SK-N-MC (cell line): ENCODE data around the gene ADAM33.

Source experiments
- DNase-seq: peaks from one replicate; pipeline ENCODE4 v3.0.0-alpha.2; 2011; ENCODE audit warnings: low read depth, low spot score
- H3K27ac ChIP-seq: fragments of 200-600 bp; sonication (generic); 2 replicates; pipeline ENCODE4 v1.5.1; 2016; ENCODE audit warnings: mixed run types
- H3K36me3 ChIP-seq: fragments of 200-600 bp; sonication (generic); 2 replicates; pipeline ENCODE4 v1.6.1; 2017; ENCODE audit warnings: antibody characterized with exemption, low read length, mixed read lengths; ENCODE audit not compliant: insufficient read depth
- H3K4me3 ChIP-seq: fragments of 200-600 bp; sonication (generic); 2 replicates; pipeline ENCODE4 v1.5.1; 2016
- H3K9ac ChIP-seq: fragments of 200-600 bp; sonication (generic); 2 replicates; pipeline ENCODE4 v1.8.0; 2017; ENCODE audit warnings: mixed run types, mixed read lengths; ENCODE audit not compliant: insufficient read length
- H3K9me3 ChIP-seq: fragments of 200-600 bp; sonication (generic); 2 replicates; pipeline ENCODE4 v1.6.1; 2017; ENCODE audit warnings: low read depth, mild to moderate bottlenecking, antibody characterized with exemption, low read length, moderate library complexity, mixed read lengths
- EZH2 ChIP-seq: fragments of 200-600 bp; sonication (generic); IDR thresholded peaks from one replicate; pipeline ENCODE4 v1.6.1; 2017; ENCODE audit warnings: antibody characterized with exemption
- FOXP2 ChIP-seq: optimal IDR thresholded peaks from 2 replicates; pipeline ENCODE3; 2011; ENCODE audit warnings: mild to moderate bottlenecking, moderate library complexity; ENCODE audit not compliant: insufficient read depth; ENCODE audit errors: extremely low read length, control extremely low read depth
- POLR2AphosphoS5 ChIP-seq: IDR thresholded peaks from 2 replicates; pipeline ENCODE4 v1.6.1; 2012; ENCODE audit warnings: mild to moderate bottlenecking, low read depth, low read length, borderline replicate concordance

ADAM33 gene

DNA sequence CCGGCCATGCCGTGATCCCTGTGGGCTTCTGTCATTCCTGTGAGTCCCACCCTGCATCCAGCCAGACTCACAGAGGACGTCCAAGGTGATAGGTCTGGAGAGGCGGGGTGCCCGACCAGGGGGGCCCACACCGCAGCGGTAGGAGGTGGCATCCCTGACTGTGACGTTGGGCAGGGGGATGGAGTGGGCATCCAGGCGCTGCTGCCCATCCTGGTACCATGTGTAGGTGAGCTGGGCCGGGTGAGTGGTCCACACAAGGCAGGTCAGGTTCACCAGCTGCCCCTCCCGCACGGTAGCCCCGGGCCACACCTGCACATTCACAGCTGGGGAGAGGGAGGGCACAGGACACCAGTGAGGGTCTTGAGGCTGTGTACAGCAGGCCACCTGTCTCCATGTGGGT, 11.6 kb upstream of the ADAM33 start:
- TF ChIP-seq POLR2AphosphoS5: no peak
- TF ChIP-seq FOXP2: no peak
- TF ChIP-seq EZH2: no peak
- DNase-seq: no peak
- Histone ChIP-seq H3K36me3 (no peaks in the 10 kb centered on the region), H3K9me3 (no peaks in the 10 kb centered on the region), H3K9ac (no peak overlapping the region), H3K27ac (no peak overlapping the region), H3K4me3 (no peak overlapping the region)

DNA sequence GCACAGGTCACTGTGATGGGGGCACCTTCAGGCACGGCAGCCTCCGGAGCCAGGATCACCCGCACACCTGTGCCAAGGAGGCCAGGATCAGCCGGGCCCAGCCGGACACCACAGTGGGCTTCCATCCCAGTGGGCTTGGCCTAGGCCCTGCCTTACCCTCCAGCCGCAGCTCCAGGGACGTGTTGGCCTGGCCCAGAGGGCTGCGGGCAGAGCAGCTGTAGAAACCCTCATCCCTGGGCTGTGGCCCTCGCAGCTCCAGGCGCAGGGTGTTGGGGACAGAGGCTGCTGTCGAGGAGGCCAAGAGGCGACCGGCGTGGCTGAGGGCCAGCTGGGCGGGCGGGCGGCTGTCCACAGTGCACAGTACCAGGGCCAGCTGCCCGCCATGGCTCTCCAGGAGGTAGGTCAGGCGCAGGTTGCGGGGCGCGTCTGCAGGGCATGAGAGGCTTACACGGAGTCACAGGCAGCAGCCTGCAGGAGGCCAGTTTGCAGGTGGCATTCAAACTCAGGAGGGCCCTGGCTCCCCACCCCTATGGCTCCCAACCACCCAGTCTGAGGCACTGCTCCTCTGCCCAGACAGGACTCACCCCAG, 11.0 kb upstream of the ADAM33 start:
- no peaks in the 10 kb centered on the region for H3K36me3 ChIP-seq
- TF ChIP-seq FOXP2 (no peak), EZH2 (no peak), POLR2AphosphoS5 (no peak)
- no peak overlapping the region for H3K9ac ChIP-seq
- no peak overlapping the region for H3K4me3 ChIP-seq
- no peaks in the 10 kb centered on the region for H3K9me3 ChIP-seq
- no peak for DNase-seq
- no peak overlapping the region for H3K27ac ChIP-seq

DNA sequence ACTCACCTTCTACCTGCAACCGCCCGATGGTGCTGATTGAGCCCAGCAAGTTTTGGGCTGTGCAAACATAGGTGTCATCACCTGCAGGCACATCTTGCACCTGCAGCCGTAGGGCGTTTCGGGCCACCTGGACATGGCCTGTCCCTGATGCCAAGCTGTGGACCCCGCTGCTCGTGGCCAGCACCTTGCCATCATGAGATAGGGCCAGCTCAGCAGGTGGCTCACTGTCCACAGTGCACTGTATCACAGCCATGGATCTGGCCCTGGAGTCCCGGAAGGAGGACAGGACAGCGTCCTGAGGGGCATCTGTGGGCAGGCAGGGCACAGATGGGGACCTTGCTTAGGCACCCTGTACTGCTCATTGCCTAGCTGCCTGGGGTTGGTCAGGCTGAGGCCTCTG, 10.1 kb upstream of the ADAM33 start:
- Histone ChIP-seq H3K9ac (no peak overlapping the region), H3K4me3 (no peak overlapping the region), H3K36me3 (no peaks in the 10 kb centered on the region), H3K27ac (no peak overlapping the region), H3K9me3 (no peaks in the 10 kb centered on the region)
- TF ChIP-seq EZH2: no peak
- TF ChIP-seq POLR2AphosphoS5: no peak
- no peak for TF ChIP-seq FOXP2
- DNase-seq: no peak

DNA sequence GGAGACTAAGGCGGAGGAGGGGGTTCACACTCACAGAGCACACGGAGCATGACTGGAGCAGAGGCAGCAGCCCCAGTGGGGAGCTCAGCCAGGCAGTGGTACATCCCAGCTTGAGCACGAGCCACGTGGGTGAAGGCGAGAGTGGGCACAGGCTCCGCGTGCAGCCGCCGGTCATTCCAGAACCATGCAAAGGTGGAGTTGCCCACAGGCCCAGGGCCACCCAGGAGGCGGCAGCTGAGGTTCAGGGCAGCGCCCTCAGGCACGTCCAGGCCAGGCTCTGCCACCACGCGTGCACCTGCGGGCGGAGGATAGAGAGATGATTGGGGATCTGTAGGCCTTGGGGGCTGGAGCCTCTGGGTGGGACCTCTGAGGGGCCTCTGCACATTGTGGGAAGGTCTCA, 9.5 kb upstream of the ADAM33 start:
- Histone ChIP-seq H3K9me3 (no peaks in the 10 kb centered on the region), H3K27ac (no peak overlapping the region), H3K4me3 (no peak overlapping the region), H3K9ac (no peak overlapping the region), H3K36me3 (no peaks in the 10 kb centered on the region)
- TF ChIP-seq EZH2 (no peak), POLR2AphosphoS5 (no peak), FOXP2 (no peak)
- no peak for DNase-seq

DNA sequence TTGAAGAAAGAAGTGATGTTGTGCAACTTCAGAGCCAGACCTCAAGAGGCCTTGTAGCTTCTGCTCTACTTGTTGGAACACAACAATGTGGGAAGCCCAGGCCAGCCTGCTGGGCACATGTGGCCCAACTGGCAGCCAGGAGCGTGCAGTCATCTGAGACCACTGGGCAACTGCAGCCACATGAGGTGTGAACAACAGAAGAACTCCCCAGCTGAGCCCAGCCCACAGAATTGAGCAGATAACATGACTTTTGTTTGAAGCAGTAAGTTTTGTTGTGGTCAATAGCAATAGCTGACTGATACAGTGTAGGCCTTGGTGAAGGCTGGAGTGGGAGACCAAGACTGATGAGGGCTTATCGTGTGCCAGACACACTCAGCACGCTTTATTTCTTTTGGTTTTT, 8.6 kb upstream of the ADAM33 start:
- TF ChIP-seq FOXP2: no peak
- TF ChIP-seq EZH2: no peak
- no peak for TF ChIP-seq POLR2AphosphoS5
- Histone ChIP-seq H3K4me3 (no peak overlapping the region), H3K9ac (no peak overlapping the region), H3K27ac (no peak overlapping the region), H3K9me3 (no peaks in the 10 kb centered on the region), H3K36me3 (no peaks in the 10 kb centered on the region)
- DNase-seq: no peak

DNA sequence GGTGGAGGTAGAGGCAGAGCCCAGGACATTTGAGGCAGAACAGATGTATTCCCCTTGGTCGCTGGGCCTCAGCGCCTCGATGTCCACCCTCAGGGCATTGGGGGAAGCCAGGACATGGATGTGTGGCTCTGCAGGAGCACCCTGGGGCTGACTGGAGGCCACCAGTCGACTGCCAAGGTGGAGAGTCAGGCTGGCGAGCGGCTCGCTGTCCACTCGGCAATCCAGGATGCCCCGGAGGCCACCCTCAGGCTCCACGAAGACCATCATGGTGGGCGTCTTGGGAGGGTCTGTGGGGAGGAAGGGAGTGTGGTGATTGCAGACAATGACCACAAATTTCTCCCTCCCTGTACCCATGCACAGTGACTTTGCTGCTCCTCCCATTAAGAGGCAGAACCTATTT, 8.2 kb upstream of the ADAM33 start:
- TF ChIP-seq FOXP2: no peak
- TF ChIP-seq POLR2AphosphoS5: no peak
- TF ChIP-seq EZH2: no peak
- Histone ChIP-seq H3K27ac (no peak overlapping the region), H3K9ac (no peak overlapping the region), H3K4me3 (no peak overlapping the region), H3K9me3 (no peaks in the 10 kb centered on the region), H3K36me3 (no peaks in the 10 kb centered on the region)
- no peak for DNase-seq

DNA sequence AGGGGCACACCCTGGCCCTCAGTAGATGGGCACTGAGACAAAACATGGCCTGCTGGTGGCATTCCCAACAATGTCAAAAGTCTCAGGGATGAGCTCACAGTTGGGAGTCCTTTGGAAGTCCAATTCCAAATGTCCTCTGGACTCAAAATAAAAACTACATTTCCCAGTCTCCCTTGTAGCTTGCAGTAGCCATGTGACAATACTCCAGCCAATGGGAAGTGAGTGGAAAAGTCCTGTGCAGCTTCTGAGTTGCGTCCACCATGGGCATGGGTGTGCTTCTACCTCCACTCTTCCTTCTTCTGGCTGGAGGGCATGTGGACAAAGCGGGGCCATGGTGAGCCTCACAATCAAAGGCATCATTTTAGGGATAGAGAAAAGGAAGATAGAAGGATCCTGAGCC, 5.8 kb upstream of the ADAM33 start:
- no peaks in the 10 kb centered on the region for H3K9me3 ChIP-seq
- no peak overlapping the region for H3K9ac ChIP-seq
- no peaks in the 10 kb centered on the region for H3K36me3 ChIP-seq
- no peak for DNase-seq
- no peak overlapping the region for H3K4me3 ChIP-seq
- H3K27ac ChIP-seq: no peak overlapping the region
- TF ChIP-seq EZH2 (no peak), FOXP2 (no peak), POLR2AphosphoS5 (no peak)

DNA sequence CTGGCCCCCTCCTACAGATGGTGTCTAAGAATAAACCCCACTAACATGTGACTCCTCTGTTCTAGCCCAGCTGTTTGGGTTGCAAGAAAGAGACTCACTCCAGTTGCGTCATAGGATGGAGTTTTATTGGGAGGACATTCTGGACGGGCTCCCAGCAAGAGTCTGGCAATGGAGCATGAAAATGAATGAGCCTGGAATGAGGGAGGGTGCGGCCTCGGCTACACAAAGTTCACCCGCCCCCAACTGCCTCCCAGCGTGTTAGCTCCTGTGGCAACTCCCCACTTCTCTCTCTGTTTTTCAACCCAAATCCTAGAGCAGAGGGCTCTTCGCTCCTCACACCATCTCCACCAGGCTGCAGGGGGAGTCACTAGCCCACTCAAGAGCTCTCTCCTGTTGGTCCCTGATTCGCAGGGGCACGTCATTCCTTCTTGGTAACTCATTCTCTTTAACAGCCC, 5.1 kb upstream of the ADAM33 start:
- no peak for DNase-seq
- TF ChIP-seq EZH2: no peak
- no peak for TF ChIP-seq FOXP2
- no peak for TF ChIP-seq POLR2AphosphoS5

DNA sequence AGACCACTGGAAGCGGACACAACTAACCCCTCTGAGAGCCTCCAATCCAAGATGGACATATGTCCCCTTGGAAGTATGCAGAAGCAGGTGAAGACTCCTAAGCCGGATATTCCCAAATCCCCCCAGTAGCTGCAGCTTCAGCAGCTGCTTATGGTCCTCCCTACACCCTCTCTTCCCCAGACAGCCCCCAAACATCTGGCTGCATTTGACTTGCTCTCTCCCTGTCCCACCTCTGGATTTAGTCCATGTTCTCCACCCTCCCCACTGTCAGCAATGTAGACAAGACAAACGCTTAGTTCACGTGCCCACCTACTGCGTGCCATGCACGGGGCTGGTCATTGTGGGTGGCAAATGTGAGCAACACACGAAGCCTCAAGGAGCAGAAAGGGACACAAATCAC, 4.6 kb upstream of the ADAM33 start:
- Histone ChIP-seq H3K27ac (no peak overlapping the region), H3K4me3 (no peak overlapping the region), H3K36me3 (no peaks in the 10 kb centered on the region), H3K9me3 (no peaks in the 10 kb centered on the region), H3K9ac (no peak overlapping the region)
- no peak for TF ChIP-seq POLR2AphosphoS5
- no peak for TF ChIP-seq EZH2
- no peak for TF ChIP-seq FOXP2
- no peak for DNase-seq

More for the DNA sequence above, 5.1 kb upstream of the ADAM33 start:
- H3K9ac ChIP-seq: no peak overlapping the region
- H3K27ac ChIP-seq: no peak overlapping the region
- no peaks in the 10 kb centered on the region for H3K36me3 ChIP-seq
- no peak overlapping the region for H3K4me3 ChIP-seq
- no peaks in the 10 kb centered on the region for H3K9me3 ChIP-seq
